Hematopoietic multipotent progenitor cell treated with erythropoietin and hydrocortisone succinate and interleukin-3 and kit ligand, for 15 days (in vitro differentiated cells): ENCODE data around the gene GTF2IRD1.

ENCODE experiments used
- DNase-seq: peaks from one replicate; pipeline ENCODE4 v3.0.0-alpha.2; 2015; ENCODE audit warnings: low spot score

Gene GTF2IRD1

GRCh38 chr7:74567318-74567668, 113.6 kb downstream of the GTF2IRD1 start:
- DNase-seq: no peak

GRCh38 chr7:74568658-74569057, 115.0 kb downstream of the GTF2IRD1 start:
- DNase-seq: no peak

- no peak for DNase-seq
Measured at GRCh38 chr7:74569501-74570075, 115.9 kb downstream of the GTF2IRD1 start.

- no peak for DNase-seq
Measured at GRCh38 chr7:74570533-74571156, 116.9 kb downstream of the GTF2IRD1 start.

- no peak for DNase-seq
Measured at GRCh38 chr7:74572301-74572979, 118.7 kb downstream of the GTF2IRD1 start.

- DNase-seq: no peak
Measured at GRCh38 chr7:74573512-74573911, 119.8 kb downstream of the GTF2IRD1 start.

GRCh38 chr7:74575083-74575784, 121.5 kb downstream of the GTF2IRD1 start:
- no peak for DNase-seq

GRCh38 chr7:74575811-74576210, 122.1 kb downstream of the GTF2IRD1 start:
- DNase-seq: no peak

GRCh38 chr7:74579800-74580685, 126.3 kb downstream of the GTF2IRD1 start:
- no peak for DNase-seq

- no peak for DNase-seq
Measured at GRCh38 chr7:74581916-74582440, 128.3 kb downstream of the GTF2IRD1 start.

GRCh38 chr7:74582447-74583039, 128.8 kb downstream of the GTF2IRD1 start:
- DNase-seq: no peak

- no peak for DNase-seq
Measured at GRCh38 chr7:74583630-74584029, 129.9 kb downstream of the GTF2IRD1 start.

GRCh38 chr7:74584160-74584954, 130.7 kb downstream of the GTF2IRD1 start:
- DNase-seq: no peak

- DNase-seq: no peak
Measured at GRCh38 chr7:74585844-74586243, 132.1 kb downstream of the GTF2IRD1 start.

GRCh38 chr7:74586258-74587175, 132.8 kb downstream of the GTF2IRD1 start:
- no peak for DNase-seq

- peak; percentile 71 for DNase-seq
Measured at GRCh38 chr7:74587435-74588126, 133.9 kb downstream of the GTF2IRD1 start.

GRCh38 chr7:74590813-74591212, 137.1 kb downstream of the GTF2IRD1 start:
- DNase-seq: no peak

GRCh38 chr7:74598558-74598957, 144.9 kb downstream of the GTF2IRD1 start:
- no peak for DNase-seq

- DNase-seq: no peak
Measured at GRCh38 chr7:74599244-74599643, 145.5 kb downstream of the GTF2IRD1 start.
